Parietal lobe (tissue), 2 donors: Measurements from ENCODE around the gene ZNF625. TPM values are rescaled to one million over a fixed set of nuclear protein-coding genes. Genes with fewer than 3 reads are reported as not detected.

ENCODE experiments used
- small RNA-seq: library from RNA; depleted of rRNA; stranded (forward); fragments of <200 nt; gene quantifications from one replicate; pipeline ENCODE3, GENCODE V24; 2014; ENCODE audit warnings: low replicate concordance
- total RNA-seq: library from RNA; depleted of rRNA; stranded (reverse); fragments of >200 nt; gene quantifications from one replicate; pipeline ENCODE4 v1.2.3, GENCODE V29; 2014

The ZNF625 gene
- 26.6 TPM for total RNA-seq

DNA sequence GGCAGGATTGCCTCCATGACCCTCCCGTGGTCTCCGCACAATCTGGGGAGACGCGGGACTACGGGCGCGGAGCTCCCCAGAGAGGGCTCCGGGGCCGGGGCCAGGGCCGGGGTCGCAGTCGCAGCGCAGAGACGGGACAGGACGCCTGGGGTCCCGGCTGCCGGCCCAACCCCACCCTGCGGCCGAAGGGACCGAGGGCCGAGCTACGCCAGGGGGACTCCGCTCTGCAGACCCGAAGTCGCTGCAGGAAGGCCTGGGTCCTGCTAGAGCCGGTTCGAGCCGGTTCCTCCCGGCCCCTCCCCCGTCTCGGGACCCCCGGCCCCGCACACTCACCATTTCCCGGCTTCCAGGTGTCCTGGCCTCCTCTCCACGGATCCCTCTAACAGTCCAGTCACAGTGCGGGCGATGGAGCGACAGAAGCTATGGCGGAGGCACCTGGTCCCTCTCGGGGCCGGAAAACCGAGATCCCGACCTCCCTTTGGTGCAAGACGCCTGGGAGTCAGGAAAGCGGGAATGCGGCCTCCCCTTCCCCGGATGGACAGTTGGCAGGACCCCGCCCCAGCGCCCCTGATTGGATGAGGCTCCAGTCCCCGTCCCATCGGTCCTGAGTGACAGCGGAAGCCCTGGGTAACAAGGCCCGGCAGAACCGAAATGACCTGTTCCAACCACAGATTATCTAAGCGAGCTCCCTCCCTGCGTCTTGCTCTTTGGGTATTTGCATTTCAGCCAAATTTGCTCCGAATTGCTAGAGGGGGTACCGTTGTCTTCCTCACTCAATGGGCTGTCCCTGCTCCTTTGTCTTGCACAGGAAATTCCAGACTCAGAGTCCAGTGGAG is at the start of gene ZNF625:
ZNF625 (minus strand) TSS at position 512 of the 836 bp plus-strand sequence; CDS start at position 336, 176 bp downstream.

DNA sequence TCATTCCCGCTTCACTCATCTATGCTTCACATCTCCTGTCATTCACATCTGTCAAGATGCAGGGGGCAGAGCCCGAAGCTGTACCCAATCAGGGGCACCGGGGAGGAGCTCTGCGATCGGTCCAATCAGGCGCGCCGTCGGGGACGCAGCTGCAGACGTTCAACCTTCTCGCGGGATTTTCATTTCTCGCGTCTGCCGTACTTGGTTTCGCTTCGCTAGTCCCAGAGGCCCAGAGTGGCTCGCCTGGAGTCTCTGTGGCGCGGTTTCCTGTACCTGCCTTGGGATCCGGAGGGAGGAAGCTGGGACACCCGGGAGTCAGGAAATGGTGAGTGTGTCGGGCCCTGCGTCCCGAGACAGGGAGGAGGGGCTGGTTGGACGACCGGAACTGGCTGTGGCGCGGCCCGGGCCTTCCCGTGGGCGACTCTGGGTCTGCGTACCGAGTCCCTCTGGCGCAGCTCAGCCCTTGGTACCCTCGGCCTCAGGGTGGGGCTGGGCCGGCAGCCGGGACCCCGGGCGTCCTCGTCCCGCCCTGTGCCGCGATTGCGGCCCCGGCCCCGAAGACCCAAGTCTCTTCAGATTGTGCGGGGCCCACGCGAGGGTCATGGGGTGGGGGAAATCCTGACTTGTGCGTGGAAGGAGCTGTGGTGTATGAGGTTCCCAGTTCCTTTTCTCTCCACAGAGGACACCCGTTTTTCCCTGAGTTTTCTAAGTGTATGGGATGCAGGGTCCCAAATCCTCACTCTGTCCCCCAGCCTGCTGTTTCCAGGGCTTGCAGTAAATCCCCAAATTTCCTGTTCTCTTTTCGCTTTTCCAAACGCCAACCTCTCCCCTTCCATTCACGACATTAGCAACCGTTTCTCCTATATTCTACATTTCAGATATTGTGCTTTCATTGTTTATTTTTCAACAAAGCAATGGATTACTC is 6.6 kb upstream of the ZNF625 start, which contains the start of gene ZNF136:
ZNF136 (plus strand) TSS at position 215 of the 925 bp plus-strand sequence; CDS start at position 323, 108 bp downstream.

DNA sequence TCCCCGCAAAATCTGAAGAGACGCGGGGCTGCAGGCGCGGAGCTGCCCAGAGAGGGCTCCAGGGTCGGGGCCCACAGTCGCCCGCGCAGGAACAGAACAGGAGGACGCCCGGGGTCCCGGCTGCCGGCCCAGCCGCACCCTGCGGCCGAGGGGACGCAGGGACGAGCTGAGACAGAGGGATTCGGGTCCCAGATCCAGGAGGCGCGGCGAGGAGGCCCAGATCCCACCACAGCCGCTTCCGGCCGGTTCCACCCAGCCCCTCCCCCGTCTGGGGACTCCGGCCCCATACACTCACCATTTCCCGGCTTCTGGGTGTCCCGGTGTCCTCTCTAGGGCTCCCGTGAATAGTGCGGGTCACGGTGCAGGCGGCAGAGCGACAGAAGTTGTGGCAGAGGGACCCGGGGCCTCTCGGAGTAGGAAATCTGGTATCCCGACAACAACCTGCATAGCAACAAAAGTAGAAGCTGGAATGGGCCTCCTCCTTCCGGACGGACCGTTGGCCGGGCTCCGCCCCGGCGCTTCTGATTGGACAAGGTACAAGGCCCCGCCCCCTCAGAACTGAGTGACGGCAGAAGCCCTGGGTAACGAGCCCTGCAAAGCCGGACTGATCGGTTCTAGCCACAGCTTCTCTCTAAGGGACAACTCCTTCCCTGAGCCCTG is 16.5 kb downstream of the ZNF625 start, which contains the start of gene ZNF20:
ZNF20 (minus strand) TSS at position 466 of the 660 bp plus-strand sequence; CDS start at position 298, 168 bp downstream.

Small RNA genes lying within 50 kb of the gene (small RNA-seq; reads per million reads assigned to genes)
- gene RNA5SP467: not detected

Other genes starting within 250 kb of the ZNF625 start
- gene ZNF700, start 231.6 kb downstream of the ZNF625 start, total RNA-seq: 29.7 TPM
- 9.1 TPM for gene ZNF763, start 191.7 kb downstream of the ZNF625 start, total RNA-seq
- gene ZNF433, start 121.1 kb downstream of the ZNF625 start, total RNA-seq: 26.3 TPM
- gene ZNF878, start 103.8 kb downstream of the ZNF625 start, total RNA-seq: 0.63 TPM
- 19.4 TPM for gene ZNF844, start 92.0 kb downstream of the ZNF625 start, total RNA-seq
- gene ZNF20, start 16.4 kb downstream of the ZNF625 start, total RNA-seq: 10.0 TPM
- 26.3 TPM for gene ZNF136, start 6.4 kb upstream of the ZNF625 start, total RNA-seq
- 25.4 TPM for gene ZNF44, start 138.1 kb upstream of the ZNF625 start, total RNA-seq
- gene ZNF563, start 176.9 kb upstream of the ZNF625 start, total RNA-seq: 2.5 TPM
- gene ZNF442, start 208.9 kb upstream of the ZNF625 start, total RNA-seq: 6.6 TPM
- gene ZNF799, start 244.5 kb upstream of the ZNF625 start, total RNA-seq: 8.5 TPM